Measurements from ENCODE around the gene AKR1C3. TPM values are rescaled to one million over a fixed set of nuclear protein-coding genes. Genes with fewer than 3 reads are reported as not detected.

AKR1C3 gene
- total and polyA plus RNA-seq, 2 of the 4 experiments (the other 2 are of a cell fraction) = 0.18 to 0.51 TPM

DNA sequence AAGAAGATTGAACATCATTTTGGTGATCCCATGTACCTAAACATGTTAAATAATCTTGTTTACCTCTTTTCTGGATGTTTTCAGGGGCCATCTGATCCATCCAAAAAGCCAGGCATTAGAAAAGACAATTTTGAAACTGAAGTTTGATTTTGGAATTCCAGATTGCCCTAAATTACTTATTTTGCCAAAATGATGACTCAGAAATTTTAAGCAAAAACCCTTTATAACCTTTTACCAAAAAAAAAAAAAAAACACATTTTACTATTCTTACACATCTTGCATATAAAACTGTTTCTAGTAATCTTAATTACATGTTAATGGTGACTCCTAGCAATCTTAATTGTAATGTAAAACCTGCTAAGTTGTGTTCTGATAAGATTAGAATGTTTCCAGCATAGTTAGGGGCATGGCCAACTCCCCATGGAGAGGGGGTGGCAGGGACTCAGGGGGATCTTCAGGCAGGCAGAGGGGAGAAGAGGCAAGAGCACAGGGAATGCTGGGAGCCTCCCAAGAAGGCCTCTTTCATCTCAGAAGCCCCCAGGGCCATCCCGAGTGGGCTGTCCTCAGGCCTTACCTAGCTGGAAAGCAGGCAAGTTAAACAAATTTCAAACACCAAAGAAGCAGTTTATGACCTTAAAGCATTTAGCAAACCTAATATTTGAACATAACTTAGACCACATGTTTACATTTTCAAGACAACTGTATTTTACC is 25.8 kb upstream of the AKR1C3 start:
- Histone ChIP-seq H3K23ac (ENCODE audit: low read depth, low read length) (no peak overlapping the region), H2BK120ac (ENCODE audit: low read depth, low read length) (no peak overlapping the region), H2AK5ac (ENCODE audit: low read depth, low read length) (no peak overlapping the region), H3K4me3 (ENCODE audit: insufficient read depth, low read depth, low read length) (no peak overlapping the region), H3K14ac (replicated peaks; ENCODE audit: low read depth, low read length) (no peak overlapping the region), H2BK20ac (ENCODE audit: low read depth, low read length) (no peak overlapping the region), H3K4me1 (ENCODE audit: control insufficient read depth, insufficient read depth, low read length) (no peaks in the 10 kb centered on the region; the same call in 1 of the 2 replicates), H4K8ac (ENCODE audit: low read depth in 2 of 2, low read length in 2 of 2) (no peak overlapping the region), H3K56ac (ENCODE audit: extremely low read depth, insufficient read depth, low read length) (no peak overlapping the region), H2AK9ac (replicated peaks; ENCODE audit: low read depth, low read length, poor library complexity) (no peak overlapping the region), H3K79me1 (ENCODE audit: low read depth in 1 of 2, low read length in 2 of 2) (no peaks in the 10 kb centered on the region), H3K27me3 (ENCODE audit: control insufficient read depth, insufficient read depth, low read length) (no peaks in the 10 kb centered on the region), H3K27ac (ENCODE audit: insufficient read depth, low read length) (no peak overlapping the region), H2AFZ (replicated peaks; ENCODE audit: low read length, poor library complexity) (no peak overlapping the region), H3K9me1 (ENCODE audit: insufficient read depth, low read length) (no peaks in the 10 kb centered on the region), H3K4me2 (ENCODE audit: low read depth, low read length) (no peak overlapping the region), H2BK15ac (ENCODE audit: low read depth, low read length) (no peak overlapping the region), H3K9me3 (ENCODE audit: control insufficient read depth, insufficient read depth, low read length) (no peaks in the 10 kb centered on the region), H3K4ac (ENCODE audit: low read depth, low read length) (no peak overlapping the region), H3K36me3 (ENCODE audit: control insufficient read depth, insufficient read depth, low read length) (no peaks in the 10 kb centered on the region), H3K9ac (ENCODE audit: low read depth, low read length) (no peak overlapping the region), H4K5ac (ENCODE audit: low read depth, low read length) (no peak overlapping the region), H2BK5ac (ENCODE audit: low read depth, low read length, poor library complexity, severe bottlenecking) (no peak overlapping the region), H4K91ac (ENCODE audit: insufficient read depth, low read depth, low read length) (no peak overlapping the region), H4K20me1 (ENCODE audit: insufficient read depth, low read length) (no peaks in the 10 kb centered on the region), H3K18ac (ENCODE audit: low read depth, low read length) (no peak overlapping the region; the same call in 1 of the 2 replicates)
- TF ChIP-seq CHD1 (IDR thresholded peaks at IDR 0.05; ENCODE audit: low read depth, low read length) (no peak), MXI1 (IDR thresholded peaks at IDR 0.05; ENCODE audit: borderline replicate concordance, low read depth, low read length) (no peak), RCOR1 (IDR thresholded peaks at IDR 0.05; ENCODE audit: insufficient replicate concordance, low read length) (no peak), MAZ (IDR thresholded peaks at IDR 0.05; ENCODE audit: borderline replicate concordance, low read depth, low read length) (no peak), RFX5 (IDR thresholded peaks at IDR 0.05; ENCODE audit: low read depth, low read length) (no peak), CEBPB (IDR thresholded peaks at IDR 0.05; ENCODE audit: low read depth, low read length) (no peak), SMC3 (IDR thresholded peaks at IDR 0.05; ENCODE audit: low read depth, low read length) (no peak)
- TF ChIP-seq, protein P1, sequence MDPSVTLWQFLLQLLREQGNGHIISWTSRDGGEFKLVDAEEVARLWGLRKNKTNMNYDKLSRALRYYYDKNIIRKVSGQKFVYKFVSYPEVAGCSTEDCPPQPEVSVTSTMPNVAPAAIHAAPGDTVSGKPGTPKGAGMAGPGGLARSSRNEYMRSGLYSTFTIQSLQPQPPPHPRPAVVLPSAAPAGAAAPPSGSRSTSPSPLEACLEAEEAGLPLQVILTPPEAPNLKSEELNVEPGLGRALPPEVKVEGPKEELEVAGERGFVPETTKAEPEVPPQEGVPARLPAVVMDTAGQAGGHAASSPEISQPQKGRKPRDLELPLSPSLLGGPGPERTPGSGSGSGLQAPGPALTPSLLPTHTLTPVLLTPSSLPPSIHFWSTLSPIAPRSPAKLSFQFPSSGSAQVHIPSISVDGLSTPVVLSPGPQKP (IDR thresholded peaks at IDR 0.05; ENCODE audit: borderline replicate concordance, low read depth, low read length) = no peak
- in situ Hi-C loops (cut with MboI; ENCODE audit: low sequenced_read_pairs) (no loop called here), intact Hi-C loops (cut with micrococcal nuclease) (no loop called here), dilution Hi-C loops (cut with HindIII; ENCODE audit: low sequenced_read_pairs, unreplicated experiment) (no loop called here)
- ATAC-seq (ENCODE audit: low read depth) = no peak
- 60% methylated on average over 1 of the region's 1 CpG; no CpG with 5 or more reads in 1 of the 2 experiments for WGBS, 2 experiments (ENCODE audit: extremely low coverage in 2 of 2, insufficient read length in 1 of 2)
- DNase-seq = no peak
- POLR2A ChIA-PET (ENCODE audit: unreplicated experiment) = no interaction called here
- CTCF ChIA-PET = interaction anchor here (0.9 kb wide), 1 partner anchor 254 kb away, joined by 3 read pairs; no protein-coding TSS in a partner anchor
- BruUV-seq (replicated peaks) = no TSS peak
